HUES64 (cell line): ENCODE measurements around the gene MEA1.
A peak's percentile ranks its signal among the peaks of the same experiment; 100 is the strongest.

Experiments used
- H3K27ac ChIP-seq: 2 replicates; pipeline ENCODE4 v1.7.0; 2013; ENCODE audit warnings: low read depth, low read length, inconsistent platforms
- H3K27me3 ChIP-seq: 2 replicates; pipeline ENCODE4 v1.6.1; 2013; ENCODE audit warnings: mild to moderate bottlenecking, low read length; ENCODE audit not compliant: insufficient read depth
- H3K36me3 ChIP-seq: 2 replicates; pipeline ENCODE4 v1.6.1; 2013; ENCODE audit warnings: mild to moderate bottlenecking, low read length; ENCODE audit not compliant: insufficient read depth
- H3K4me1 ChIP-seq: 2 replicates; pipeline ENCODE4 v1.6.1; 2013; ENCODE audit warnings: mild to moderate bottlenecking, low read length, moderate library complexity; ENCODE audit not compliant: insufficient read depth
- H3K4me3 ChIP-seq: 2 replicates; pipeline ENCODE4 v1.5.1; 2013; ENCODE audit warnings: mild to moderate bottlenecking, low read length, moderate library complexity
- H3K9ac ChIP-seq: 2 replicates; pipeline ENCODE4 v1.6.1; 2013; ENCODE audit warnings: mild to moderate bottlenecking, low read depth, low read length
- H3K9me3 ChIP-seq: 2 replicates; pipeline ENCODE4 v1.6.1; 2013; ENCODE audit warnings: low read depth, low read length; ENCODE audit not compliant: insufficient read depth
- WGBS: fragments of 150-250, 120-280 bp; methylation state at CpG from one replicate; pipeline ENCODE4 v1.1.7; 2013; ENCODE audit warnings: missing lambda C conversion rate; 5-methylcytosine and 5-hydroxymethylcytosine counted together

Gene MEA1

DNA sequence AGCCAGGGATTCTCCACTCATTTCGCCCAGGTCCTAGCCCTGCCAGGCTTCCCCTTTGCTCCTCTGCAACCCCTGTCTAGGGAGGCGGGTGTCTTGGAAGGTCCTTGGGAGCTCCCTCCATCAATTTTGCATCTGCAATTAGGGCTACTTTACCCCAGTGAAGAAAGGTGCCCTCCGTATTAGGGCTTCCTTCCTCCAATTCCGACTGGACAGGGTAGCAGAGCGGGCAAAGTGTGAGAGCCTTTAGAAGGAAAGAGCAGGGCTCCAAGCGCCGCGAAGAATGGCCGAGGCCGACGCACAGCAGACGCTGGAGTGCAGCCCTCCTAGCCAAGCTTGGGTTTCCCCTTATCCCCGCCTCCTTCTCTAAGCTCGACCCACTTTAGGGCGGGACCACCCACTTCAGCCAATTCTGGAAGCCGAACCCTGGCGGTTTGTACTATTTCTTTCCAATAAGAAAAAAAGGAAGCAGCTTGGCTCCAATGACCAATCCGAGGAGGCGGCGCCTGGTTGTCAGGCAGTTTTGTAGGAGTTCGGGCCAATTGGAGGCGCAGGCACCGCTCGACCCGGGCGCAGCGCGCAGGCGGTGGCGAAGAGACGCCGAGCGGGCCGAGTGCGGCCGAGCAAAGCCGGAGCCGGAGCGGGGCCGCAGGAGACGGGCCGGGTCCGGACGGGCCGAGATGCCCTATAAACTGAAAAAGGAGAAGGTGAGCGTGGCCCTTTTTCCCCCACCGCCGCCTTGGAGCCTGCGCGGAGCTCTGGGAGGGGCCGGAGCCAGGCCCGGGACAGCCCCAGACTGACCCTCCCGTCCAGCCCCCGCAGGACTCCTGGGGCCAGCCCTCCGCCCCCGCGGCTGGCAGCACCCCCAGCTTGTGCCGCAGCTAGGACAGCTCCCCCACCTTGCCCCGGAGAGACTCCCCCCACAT is 29.5 kb downstream of the MEA1 start, which contains the start of gene PPP2R5D:
PPP2R5D (plus strand) TSS at position 570 of the 923 bp plus-strand sequence; CDS start at position 678, 108 bp downstream.
- peak within 1 kb of the TSS; percentile 73 for H3K27ac ChIP-seq
- peak within 1 kb of the TSS; percentile 77 for H3K9ac ChIP-seq
- H3K4me3 ChIP-seq = peak within 1 kb of the TSS; percentile 75
- no peaks in the 10 kb centered on the region for H3K27me3 ChIP-seq
- WGBS = under 1% methylated on average over 59 of the region's 59 CpGs
- H3K4me1 ChIP-seq = peaks cover 7% of the 10 kb centered on the region; the same call in 1 of the 2 replicates
- peaks cover 8% of the 10 kb centered on the region; the same call in 1 of the 2 replicates for H3K36me3 ChIP-seq
- H3K9me3 ChIP-seq = no peaks in the 10 kb centered on the region

DNA sequence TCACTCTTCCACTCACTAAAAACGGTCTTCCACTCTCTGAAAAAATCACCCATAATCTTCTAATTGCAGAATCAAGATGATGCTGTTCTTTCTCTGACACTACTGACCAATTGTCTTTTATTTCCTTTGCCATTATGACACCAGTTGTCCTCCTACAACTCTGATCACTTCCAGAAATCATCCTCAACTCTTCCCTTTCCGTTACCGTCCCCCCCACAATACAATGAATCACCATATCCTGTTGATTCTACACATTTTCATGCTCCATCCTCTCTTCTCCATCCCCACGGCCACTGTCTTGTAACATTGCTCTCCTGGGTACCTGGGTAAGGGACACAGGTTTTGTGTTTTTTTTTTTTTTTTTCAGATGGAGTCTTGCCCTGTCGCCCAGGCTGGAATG is 31.9 kb downstream of the MEA1 start:
- Histone ChIP-seq H3K4me1 (peaks cover 7% of the 10 kb centered on the region; the same call in 1 of the 2 replicates), H3K27me3 (no peaks in the 10 kb centered on the region)

DNA sequence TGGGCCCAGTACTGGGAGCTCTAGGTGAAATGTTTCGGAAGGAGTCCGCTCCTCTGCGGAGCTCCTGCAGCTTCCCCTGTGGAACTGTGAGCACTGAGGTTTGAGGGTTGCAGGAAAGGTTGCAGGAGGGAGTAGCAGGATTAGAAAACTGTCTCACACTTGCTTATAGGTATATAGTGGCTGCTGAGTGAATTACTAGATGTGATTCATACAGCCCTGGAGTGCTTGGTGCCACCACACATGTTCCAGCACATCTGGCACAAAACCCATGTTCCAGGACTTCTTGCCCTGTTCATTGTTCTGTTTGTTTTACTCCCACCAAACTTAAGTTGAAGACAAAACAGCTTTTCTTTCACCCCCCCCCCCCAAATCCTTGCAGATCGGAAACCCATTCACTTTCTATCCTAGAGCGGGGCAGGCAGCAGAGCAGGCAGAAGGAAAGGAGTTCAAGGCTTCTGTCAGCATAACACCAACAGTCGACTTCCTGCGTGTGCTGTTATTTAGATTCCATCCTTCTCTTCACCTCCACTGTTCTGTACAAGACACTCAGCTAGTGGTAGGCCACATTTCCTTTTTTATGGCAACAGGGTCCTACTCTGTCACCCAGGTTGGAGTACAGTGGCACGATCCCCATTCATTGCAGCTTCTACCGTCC is 34.1 kb downstream of the MEA1 start:
- Histone ChIP-seq H3K4me3 (peak overlapping the region; percentile 61), H3K27ac (peak overlapping the region; percentile 29; the same call in 1 of the 2 replicates), H3K36me3 (no peaks in the 10 kb centered on the region), H3K9ac (peak overlapping the region; percentile 61), H3K27me3 (no peaks in the 10 kb centered on the region), H3K4me1 (peaks cover 7% of the 10 kb centered on the region; the same call in 1 of the 2 replicates), H3K9me3 (no peaks in the 10 kb centered on the region)
- 69% methylated on average over 9 of the region's 9 CpGs for WGBS

More for the DNA sequence above, 31.9 kb downstream of the MEA1 start:
- WGBS = 89% methylated on average over 5 of the region's 5 CpGs
- Histone ChIP-seq H3K9ac (no peak overlapping the region), H3K9me3 (no peaks in the 10 kb centered on the region), H3K36me3 (no peaks in the 10 kb centered on the region), H3K27ac (no peak overlapping the region), H3K4me3 (no peak overlapping the region)

DNA sequence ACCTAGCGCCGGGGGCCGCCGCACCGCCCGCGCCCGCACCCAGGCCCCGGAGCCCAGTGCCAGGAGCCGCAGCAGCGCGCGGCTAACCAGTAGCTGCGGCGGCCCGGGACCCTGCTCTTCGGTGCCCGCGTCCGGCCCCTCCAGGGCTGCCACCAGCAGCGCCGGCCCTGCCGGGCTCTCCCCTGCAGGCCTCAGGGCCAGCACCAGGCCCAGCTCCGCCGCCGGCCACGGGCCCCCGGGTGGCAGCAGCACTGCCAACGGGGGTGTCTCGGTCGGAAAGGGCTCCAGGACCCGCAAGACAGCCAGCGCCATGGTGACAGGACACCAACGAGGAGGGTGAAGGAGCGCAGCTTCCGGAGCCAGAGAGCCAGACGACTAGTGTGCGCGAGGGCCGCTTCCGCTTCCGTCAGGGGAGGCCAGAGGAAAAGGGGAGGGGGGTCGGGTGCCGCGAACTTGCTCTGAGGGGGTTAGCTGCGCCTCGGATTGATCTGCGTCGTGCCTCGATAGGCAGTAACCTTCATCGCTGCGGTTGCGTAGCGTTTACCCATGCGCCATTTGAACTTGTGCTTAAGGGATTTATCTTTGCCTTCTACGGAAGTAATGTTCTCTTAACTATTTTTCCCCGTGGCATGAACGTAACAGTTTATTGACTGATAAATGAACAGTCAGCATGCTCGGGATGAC is 34.8 kb downstream of the MEA1 start, which contains the start of gene PEX6:
PEX6 (minus strand) TSS at position 343 of the 684 bp plus-strand sequence; CDS start at position 312, 31 bp downstream.
- no peaks in the 10 kb centered on the region for H3K27me3 ChIP-seq
- no peaks in the 10 kb centered on the region for H3K36me3 ChIP-seq
- peak within 1 kb of the TSS; percentile 61 for H3K9ac ChIP-seq
- H3K4me1 ChIP-seq = peaks cover 7% of the 10 kb centered on the region; the same call in 1 of the 2 replicates
- H3K4me3 ChIP-seq = peak within 1 kb of the TSS; percentile 61
- peak within 1 kb of the TSS; percentile 29; the same call in 1 of the 2 replicates for H3K27ac ChIP-seq
- WGBS = 1% methylated on average over 59 of the region's 59 CpGs
- no peaks in the 10 kb centered on the region for H3K9me3 ChIP-seq

DNA sequence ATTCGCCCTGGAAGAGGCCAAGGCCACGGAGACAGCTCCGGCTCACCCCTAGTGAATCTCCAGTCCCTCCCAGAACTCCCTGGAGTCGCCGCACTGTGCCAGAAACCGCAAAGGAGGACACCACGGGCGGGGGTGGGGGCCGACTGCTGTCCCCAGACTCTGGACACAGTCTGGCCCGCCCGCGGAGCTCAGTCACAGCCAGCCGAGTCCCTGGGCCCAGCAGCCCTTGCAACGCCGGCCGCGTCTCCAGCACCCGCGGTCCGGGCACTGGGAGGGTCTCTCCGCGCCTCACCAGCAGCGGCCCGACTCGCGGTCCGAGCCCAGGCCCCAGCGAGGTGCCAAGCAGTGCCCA is 35.3 kb downstream of the MEA1 start:
- whole genome bisulfite sequencing = 2% methylated on average over 28 of the region's 28 CpGs
- Histone ChIP-seq H3K9me3 (no peaks in the 10 kb centered on the region), H3K27me3 (no peaks in the 10 kb centered on the region), H3K4me1 (peaks cover 7% of the 10 kb centered on the region; the same call in 1 of the 2 replicates), H3K27ac (no peak overlapping the region), H3K36me3 (no peaks in the 10 kb centered on the region), H3K9ac (peak overlapping the region; percentile 61), H3K4me3 (peak overlapping the region; percentile 61)

DNA sequence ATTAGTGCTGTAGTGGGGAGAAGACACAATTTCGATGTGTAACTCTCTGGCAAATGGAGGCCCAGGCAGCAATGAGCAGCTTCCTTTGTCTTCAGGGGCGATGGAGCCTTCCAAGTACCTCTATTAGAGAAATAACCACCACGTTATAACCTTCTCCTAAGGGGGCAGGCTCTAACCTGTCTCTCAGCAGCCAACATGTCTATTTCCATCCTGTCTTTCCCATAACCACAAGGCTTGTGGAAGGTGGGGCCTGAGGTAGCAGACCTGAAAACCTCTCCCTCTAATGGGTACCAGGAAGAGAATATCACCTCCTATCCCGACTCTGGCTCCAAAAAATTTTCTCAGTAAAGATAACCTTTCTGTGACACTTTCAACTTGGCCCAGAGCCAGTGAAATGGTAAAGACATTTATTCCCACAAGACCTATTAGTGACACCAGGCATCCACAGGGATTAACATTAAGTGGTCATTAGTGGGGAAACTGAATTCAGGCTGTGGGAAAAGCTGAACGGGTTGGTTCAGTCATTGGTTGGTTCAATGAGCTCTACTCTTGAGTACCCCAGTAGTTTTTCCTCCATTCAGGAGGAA is 38.7 kb downstream of the MEA1 start:
- 91% methylated on average over 5 of the region's 5 CpGs for WGBS
- no peak overlapping the region for H3K4me3 ChIP-seq
- no peak overlapping the region for H3K27ac ChIP-seq
- no peaks in the 10 kb centered on the region for H3K27me3 ChIP-seq
- H3K9ac ChIP-seq = no peak overlapping the region
- H3K36me3 ChIP-seq = no peaks in the 10 kb centered on the region
- H3K9me3 ChIP-seq = no peaks in the 10 kb centered on the region
- peaks cover 7% of the 10 kb centered on the region; the same call in 1 of the 2 replicates for H3K4me1 ChIP-seq

DNA sequence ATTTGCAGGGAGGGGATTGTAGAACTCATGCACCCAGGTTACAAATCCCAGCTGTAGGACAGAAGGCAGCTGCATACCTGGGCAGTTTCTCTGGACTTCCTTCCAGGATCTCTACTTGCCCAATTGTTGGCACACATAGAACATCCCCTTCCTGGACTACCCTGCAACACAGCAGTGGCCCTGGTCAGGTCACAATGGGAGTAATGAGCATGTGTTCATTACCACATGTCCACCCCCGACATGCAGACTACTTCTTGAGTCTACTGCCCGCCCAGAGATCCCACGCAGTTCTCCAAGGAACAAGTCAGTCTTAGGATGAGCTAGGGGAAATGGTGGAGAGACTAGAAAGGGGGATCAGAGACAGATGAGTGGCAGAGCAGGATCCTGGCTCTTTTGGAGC is 39.8 kb downstream of the MEA1 start:
- no peak overlapping the region for H3K9ac ChIP-seq
- no peak overlapping the region for H3K27ac ChIP-seq
- no peaks in the 10 kb centered on the region; the same call in 1 of the 2 replicates for H3K4me1 ChIP-seq
- H3K9me3 ChIP-seq = no peaks in the 10 kb centered on the region
- no peak overlapping the region for H3K4me3 ChIP-seq
- H3K27me3 ChIP-seq = no peaks in the 10 kb centered on the region
- 96% methylated on average over 3 of the region's 3 CpGs for WGBS
- H3K36me3 ChIP-seq = no peaks in the 10 kb centered on the region

DNA sequence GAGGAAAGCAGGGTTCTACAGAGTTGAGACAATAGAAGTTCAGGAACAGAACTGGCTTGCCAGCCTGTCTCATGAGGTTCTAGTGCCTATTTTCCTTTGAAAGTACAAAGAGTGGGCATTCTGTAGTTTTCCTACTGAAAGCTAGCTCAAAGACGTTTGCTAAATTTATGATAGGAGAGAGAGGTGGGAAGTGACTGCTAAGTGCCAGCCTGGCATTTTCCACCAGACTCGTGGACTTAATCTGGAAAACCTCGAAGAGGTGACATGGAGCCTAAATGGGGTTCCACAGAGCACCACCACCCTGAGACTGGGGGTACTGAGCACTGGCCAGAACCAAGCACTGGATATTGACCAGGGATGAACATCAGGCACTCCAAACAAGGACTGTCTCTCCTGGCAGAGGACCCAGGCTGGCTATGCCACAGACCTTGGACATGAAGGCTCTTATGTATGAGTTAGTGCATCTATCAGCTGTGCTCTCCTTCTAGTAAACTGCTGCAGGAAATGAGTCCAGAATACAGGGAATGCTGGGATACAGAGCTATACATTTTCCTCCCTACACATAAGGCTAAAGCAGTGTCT is 41.9 kb downstream of the MEA1 start:
- WGBS = 92% methylated on average over 3 of the region's 3 CpGs
- Histone ChIP-seq H3K4me3 (no peak overlapping the region), H3K4me1 (no peaks in the 10 kb centered on the region; the same call in 1 of the 2 replicates), H3K27ac (no peak overlapping the region), H3K36me3 (no peaks in the 10 kb centered on the region), H3K9ac (no peak overlapping the region), H3K27me3 (no peaks in the 10 kb centered on the region), H3K9me3 (no peaks in the 10 kb centered on the region)

DNA sequence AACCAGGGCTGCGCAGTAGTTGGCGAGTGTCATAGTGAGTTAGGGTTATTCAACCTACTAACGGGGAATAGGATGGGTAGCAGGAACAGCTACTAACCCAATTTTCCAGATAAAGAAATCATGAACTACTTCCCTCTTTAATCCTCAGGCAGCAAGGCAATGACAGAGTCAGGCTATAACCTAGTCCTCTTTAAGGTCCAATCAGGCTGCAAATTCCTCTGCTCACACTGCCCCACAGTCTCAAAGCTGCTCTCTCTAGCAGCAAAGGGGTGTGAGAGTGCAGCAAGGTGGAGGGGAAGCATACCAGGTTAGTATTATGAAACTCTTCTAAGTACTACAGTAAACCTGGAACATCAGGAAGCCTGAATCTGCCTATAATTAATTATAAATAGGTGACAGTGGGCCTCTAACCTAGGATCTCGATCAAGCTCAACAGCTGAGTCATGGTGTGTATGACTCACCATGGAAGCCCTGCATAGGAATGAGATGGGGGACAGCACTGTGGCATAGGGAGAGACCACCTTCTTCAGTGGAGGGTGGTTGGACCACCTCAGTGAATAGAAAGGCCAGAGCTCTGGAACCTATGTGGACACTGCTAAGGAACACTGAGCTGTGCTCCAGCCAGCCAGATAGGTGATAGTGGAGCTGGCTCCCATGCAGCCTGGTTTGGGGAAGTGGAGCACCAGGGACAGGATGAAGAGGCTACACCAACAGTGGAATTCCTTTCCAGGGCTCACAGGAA is 42.7 kb downstream of the MEA1 start:
- WGBS = 90% methylated on average over 4 of the region's 4 CpGs
- no peaks in the 10 kb centered on the region; the same call in 1 of the 2 replicates for H3K4me1 ChIP-seq
- H3K27me3 ChIP-seq = no peaks in the 10 kb centered on the region
- no peaks in the 10 kb centered on the region for H3K36me3 ChIP-seq
- 0 out of 2 replicates have a peak overlapping the region, but pooled peaks have one; percentile 16 for H3K27ac ChIP-seq
- H3K4me3 ChIP-seq = no peak overlapping the region
- H3K9ac ChIP-seq = peak overlapping the region; percentile 22; the same call in 1 of the 2 replicates
- H3K9me3 ChIP-seq = no peaks in the 10 kb centered on the region
